Activated T-helper 1 cell treated with anti-CD3 and anti-CD28 coated beads, Interleukin-2, amount 50 U/mL, for 16 hours (primary cell): ENCODE results near the gene SSUH2.
"Not testable (repeated sequence)": the region's sequence is repeated elsewhere in the genome, so short reads cannot be mapped to it uniquely, and the experiment has no call there.

Experiments
- DNase-seq, 2 donors: peaks; one replicate each; pipeline ENCODE4 v3.0.0-alpha.2; 2020; ENCODE audit warnings: low read depth in 1 of 2, low spot score in 1 of 2

The SSUH2 gene

GRCh38 chr3:8644748-8645390 is at the start of gene SSUH2:
SSUH2 (minus strand) TSS chr3:8644798; CDS start chr3:8644758, 40 bp downstream.
- no peak for DNase-seq

- not testable (repeated sequence) for DNase-seq
These were observed 46.7 kb upstream of the SSUH2 start for GRCh38 chr3:8691295-8691694.

GRCh38 chr3:8684992-8685391 is 40.4 kb upstream of the SSUH2 start:
- not testable (repeated sequence) for DNase-seq

GRCh38 chr3:8682850-8683574 is 38.4 kb upstream of the SSUH2 start:
- DNase-seq, result not testable (repeated sequence)

GRCh38 chr3:8681881-8682538 is 37.4 kb upstream of the SSUH2 start:
- DNase-seq, result not testable (repeated sequence)

GRCh38 chr3:8681349-8681748 is 36.8 kb upstream of the SSUH2 start:
- no peak for DNase-seq

GRCh38 chr3:8679817-8680553 is 35.4 kb upstream of the SSUH2 start:
- DNase-seq, result not testable (repeated sequence)

- DNase-seq, result no peak
These were observed 34.2 kb upstream of the SSUH2 start for GRCh38 chr3:8678751-8679150.

GRCh38 chr3:8677258-8677657 is 32.7 kb upstream of the SSUH2 start:
- DNase-seq, result not testable (repeated sequence)

GRCh38 chr3:8675591-8675990 is 31.0 kb upstream of the SSUH2 start:
- not testable (repeated sequence) for DNase-seq

- no peak for DNase-seq
These were observed 28.6 kb upstream of the SSUH2 start for GRCh38 chr3:8673083-8673737.

GRCh38 chr3:8669019-8669418 is 24.4 kb upstream of the SSUH2 start:
- no peak for DNase-seq

GRCh38 chr3:8668216-8668615 is 23.6 kb upstream of the SSUH2 start:
- no peak for DNase-seq

- no peak for DNase-seq
These were observed 23.0 kb upstream of the SSUH2 start for GRCh38 chr3:8667463-8668091.

- DNase-seq, result no peak
These were observed 20.9 kb upstream of the SSUH2 start for GRCh38 chr3:8665407-8665896.

- no peak for DNase-seq
These were observed 18.8 kb upstream of the SSUH2 start for GRCh38 chr3:8663177-8664061.

GRCh38 chr3:8662594-8662993 is 18.0 kb upstream of the SSUH2 start:
- DNase-seq, result no peak

- DNase-seq, result no peak
These were observed 15.8 kb upstream of the SSUH2 start for GRCh38 chr3:8660175-8661118.
